Mesenteric fat pad (tissue), 1 donor: ENCODE measurements around the gene REC114. TPM values are rescaled to one million over a fixed set of nuclear protein-coding genes. Genes with fewer than 3 reads are reported as not detected.
"Not testable (repeated sequence)": the region's sequence is repeated elsewhere in the genome, so short reads cannot be mapped to it uniquely, and the experiment has no call there.

Experiments used
- DNase-seq: peaks from one replicate; pipeline ENCODE4 v3.0.0-alpha.2; 2020; ENCODE audit warnings: low spot score
- total RNA-seq: library from RNA; stranded (reverse); fragmentation: NEBNext Ultra II Directional; extraction: Animal tissue kit (Norgen Biotek cat#: 25700); gene quantifications from one replicate; pipeline ENCODE4 v1.2.1, GENCODE V29; 2021
- donor health status: DM: yes; HTN: yes; CAD: no.

REC114 gene
- total RNA-seq, 1 donor from 2014 or later, result not detected

DNA sequence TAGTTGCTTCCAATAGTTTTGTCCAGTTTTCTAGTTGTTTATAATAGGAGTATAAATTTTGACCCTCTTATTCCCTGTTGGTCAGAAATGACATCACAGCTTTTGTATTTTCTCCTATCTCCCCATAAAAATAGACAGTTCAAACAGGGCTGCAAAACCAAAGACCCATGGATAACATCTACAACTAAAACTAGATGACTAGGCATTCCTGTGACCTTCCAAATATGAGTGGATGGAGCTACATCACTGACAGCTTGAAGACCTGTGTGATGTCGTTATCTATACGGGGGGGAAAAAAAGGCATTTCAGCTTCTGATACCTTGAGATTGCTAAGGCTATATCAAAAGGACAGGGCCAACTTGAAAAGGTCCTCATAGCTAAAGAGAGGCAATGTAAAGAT lies 84.6 kb downstream of the REC114 start:
- no peak for DNase-seq

DNA sequence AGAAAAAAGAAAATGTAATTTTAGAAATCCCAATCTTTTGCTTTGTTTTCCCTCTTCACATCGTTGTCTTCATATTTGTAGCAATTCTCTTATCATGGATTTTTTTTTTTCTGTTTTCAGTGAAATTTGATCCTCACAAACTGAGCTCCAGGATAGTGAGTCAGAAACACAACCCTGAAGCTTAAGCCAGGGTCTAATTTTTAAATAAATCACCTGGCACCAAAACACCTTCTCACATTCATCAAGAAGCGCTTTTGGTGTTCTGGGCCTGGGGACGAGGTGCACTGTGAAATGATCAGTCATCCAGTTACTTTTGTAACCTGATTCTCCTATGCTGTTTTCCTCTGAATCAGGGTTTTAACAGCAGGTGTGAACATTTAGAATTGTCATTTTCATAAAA lies 87.7 kb downstream of the REC114 start:
- no peak for DNase-seq

DNA sequence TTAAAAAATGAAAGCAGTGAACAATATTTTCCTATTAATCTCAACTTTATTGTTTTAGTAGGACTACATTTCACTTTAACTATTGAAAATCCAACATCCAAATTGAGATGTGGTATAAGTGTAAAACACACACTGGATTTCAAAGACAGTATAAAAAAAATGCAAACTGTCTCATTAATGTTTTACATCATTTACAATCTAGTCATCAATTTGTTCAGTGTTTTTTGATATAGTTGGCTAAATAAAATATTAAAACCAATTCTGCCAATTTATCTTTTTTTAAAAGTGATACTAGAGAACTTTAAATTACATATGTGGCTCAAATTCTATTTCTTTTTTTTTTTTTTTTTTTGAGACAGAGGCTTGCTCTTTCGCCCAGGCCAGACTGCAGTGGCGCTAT lies 95.2 kb downstream of the REC114 start:
- DNase-seq, result no peak

DNA sequence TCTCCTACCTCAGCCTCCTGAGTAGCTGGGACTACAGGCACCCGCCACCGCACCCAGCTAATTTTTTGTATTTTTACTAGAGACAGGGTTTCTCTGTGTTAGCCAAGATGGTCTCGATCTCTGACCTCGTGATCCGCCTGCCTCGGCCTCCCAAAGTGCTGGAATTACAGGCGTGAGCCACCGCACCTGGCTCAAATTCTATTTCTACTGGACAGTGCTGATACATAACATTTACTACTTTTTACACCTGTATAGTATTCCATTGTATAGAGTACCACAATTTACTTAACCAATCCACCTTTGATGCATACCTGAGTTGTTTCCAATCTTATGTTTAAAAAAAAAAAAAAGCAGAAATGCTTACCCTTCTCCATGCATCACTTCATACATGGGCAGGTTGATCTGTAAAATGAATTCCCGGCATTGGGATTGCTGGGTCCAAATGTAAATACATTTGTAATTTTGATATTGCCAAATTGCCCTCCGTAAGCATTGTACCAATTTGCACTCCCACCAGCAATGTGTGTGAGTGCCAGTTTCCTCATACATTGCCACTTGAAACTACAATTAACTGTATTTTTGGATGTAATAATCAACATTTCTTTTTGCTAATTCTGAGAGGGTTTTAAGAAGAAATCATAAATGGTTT lies 95.7 kb downstream of the REC114 start:
- DNase-seq, result no peak

DNA sequence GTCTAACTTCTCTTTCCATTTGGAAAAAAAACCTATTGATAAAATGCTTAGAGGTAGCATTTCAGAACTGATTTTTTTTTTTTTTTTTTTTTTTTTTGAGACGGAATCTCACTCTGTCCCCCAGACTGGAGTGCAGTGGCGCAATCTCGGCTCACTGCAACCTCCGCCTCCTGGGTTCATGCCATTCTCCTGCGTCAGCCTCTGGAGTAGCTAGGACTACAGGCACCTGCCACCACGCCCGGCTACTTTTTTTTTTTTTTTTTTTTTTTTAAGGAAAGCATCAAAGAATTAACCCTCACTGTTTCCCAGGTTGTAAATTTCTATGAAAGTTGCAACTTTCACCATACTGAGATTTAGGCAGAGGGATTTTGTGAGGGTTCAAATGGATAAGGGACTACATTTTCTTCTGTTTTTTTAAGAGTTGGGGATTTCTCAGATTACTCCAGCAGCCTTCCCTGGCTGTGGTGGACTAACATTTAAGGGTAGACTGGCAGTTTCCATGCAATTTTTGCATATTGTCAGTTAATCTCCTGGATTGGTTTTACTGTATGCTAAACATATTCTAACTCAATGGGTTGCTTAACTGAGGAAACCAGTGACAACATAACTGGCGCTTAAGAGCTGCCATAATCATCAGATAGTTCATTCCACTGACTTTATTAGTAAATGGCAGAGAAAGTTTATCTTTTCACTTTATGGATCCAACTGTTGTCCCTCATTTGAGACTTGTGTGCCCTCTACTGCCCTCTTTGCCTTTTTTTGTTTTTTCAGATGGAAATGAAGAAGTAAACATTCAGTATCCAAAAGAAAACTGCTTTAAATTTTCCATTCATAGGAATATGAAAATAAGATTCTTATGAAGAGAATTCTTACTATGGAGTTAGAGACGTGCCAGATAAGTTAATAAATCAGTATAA lies 96.5 kb downstream of the REC114 start:
- no peak for DNase-seq

DNA sequence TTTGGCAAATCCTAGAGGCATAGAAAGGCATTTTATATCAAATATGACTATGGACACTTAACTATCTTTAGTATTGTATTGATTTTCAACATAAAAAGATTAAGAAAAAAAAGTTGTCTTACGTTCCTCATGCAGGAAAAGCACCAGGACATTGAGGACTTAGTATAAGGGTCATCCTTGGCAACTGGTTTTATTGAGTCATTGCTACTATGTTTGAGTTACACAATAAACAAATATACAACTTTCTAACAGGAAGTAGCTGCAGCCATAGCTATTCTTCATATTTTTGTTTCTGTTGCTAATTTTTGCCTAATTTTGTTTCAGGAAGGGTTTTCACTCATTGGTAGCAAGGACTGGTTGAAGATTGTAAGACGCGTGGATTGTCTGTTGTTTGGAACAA lies 97.2 kb downstream of the REC114 start:
- DNase-seq, result no peak

DNA sequence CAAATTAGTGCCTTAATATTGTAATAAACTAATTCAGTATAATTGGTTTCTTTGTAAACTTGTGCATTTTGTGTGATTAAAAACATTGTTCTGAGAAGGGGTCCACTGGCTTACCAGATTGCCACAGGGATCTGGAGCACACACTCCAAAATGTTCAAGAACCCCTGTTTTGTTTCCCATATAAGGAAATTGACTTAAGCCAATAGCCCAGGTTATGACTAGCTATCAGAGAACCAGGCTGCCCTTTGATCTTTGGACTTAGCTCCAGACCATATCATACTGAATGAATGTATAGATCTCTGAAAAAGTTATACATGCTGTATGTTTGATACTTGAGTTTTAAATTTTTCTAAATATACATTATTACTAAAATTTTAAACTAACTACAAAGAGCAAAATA lies 98.5 kb downstream of the REC114 start:
- no peak for DNase-seq

DNA sequence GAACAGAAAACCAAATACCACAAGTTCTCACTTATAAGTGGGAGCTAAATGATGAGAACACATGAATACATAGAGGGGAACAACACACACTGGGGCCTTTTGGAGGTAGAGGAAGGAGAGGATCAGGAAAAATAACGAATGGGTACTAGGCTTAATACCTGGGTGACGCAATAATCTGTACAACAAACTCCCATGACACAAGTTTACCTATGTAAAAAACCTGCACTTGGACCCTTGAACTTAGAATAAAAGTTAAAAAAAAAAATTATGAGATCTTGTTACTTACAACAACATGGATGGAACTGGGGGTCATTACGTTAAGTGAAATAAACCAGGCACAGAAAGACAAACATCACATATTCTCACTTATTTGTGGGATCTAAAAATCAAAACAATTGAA lies 106.0 kb downstream of the REC114 start:
- DNase-seq, result not testable (repeated sequence)

DNA sequence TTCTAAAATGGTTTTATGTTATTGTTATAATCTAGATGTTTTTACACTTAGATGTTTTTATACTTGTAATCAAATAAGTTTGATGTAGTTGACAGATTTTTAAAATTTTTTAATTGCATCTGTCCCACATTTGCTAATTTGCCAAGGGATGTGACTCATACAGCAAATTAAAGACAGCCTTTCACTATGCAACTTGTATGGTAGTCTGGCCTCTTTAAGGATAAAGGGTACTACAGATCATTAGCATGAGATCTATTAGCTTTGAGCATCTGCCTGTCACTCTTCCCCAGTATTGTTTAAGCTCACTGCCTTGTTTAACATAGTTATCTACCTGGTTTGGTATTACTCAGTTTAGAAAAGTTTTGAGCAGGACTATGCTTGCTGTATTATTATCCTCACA lies 107.2 kb downstream of the REC114 start:
- DNase-seq, result no peak

DNA sequence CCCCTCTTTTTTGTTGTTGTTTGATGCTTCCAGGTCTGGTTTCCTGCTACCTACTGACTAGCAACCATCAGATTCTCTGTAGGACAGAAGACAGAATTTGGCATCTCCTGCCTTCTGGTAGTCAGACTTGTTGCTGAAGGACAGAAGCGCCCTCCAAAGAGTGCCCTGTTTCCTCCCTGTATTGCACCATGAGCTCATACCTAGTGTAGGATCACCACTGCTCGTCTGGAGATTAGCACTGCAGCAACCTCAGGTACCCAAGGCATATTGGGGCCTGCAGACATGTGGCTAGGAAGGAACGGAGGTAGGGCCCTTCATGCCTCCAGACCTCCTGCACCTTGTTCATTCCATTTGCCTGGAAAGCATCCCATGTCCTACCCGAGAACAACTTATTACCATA lies 112.1 kb downstream of the REC114 start:
- no peak for DNase-seq

DNA sequence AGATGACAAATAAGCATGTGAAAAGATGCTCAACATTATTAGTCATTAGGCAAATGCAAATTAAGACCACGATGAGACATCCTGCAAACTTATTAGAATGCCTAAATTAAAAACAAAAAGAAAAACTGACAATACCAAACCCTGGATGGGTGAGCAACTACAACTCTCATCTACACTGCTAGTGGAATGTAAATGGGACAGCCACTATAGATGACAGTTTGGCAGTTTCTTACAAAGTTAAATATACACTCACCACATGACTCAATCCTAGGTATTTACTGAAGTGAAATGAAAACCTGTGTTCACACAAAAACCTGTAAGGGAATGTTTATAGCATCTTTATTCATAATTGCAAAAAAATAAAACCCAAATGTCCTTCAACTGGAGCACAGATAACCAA lies 115.6 kb downstream of the REC114 start:
- DNase-seq, result no peak

DNA sequence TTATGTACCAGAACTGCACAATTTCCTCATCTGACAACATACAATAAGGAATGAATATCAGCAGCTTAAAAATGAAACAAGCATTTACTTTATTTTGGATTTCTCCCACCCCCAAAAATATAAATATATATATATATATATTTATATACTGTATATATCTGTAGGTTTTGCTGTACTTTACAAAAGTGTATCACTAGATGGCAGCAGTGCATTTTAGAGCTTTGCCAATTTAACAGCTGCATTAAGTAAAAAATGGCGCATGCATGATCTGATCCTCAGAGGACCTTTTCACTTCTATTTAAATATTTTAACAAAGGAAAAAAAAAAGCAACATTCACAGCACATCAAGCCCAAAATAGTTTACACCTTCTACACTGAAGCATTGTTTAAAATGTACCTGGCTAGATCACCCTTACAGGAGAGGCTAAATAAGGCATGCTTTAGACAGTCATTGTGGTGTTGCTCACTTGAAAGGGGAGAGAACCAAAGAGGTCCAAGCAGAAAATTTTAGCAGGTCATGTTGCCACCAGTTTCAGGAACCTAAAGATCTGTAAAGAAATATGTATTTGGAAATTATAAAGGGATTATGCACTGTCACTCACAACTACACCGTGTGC lies 117.6 kb downstream of the REC114 start:
- no peak for DNase-seq

DNA sequence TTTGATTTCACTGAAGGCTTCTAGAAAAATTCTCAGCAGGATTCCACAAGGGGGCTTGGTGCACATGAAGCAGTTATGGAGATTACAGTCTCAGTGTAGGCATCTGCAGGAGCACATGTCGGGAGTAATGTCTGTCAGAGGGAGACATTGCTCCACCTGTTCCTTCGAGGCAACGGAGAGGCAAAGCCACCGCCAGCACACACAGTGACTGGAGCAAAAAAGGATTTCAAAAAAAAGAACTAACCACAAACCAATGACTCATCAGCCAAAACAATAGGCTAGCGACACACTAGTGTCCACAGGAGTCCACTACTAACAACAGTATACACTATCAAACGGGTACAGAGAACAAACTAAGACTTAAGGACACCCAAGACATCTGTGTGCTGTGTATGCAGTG lies 121.3 kb downstream of the REC114 start:
- DNase-seq, result no peak

DNA sequence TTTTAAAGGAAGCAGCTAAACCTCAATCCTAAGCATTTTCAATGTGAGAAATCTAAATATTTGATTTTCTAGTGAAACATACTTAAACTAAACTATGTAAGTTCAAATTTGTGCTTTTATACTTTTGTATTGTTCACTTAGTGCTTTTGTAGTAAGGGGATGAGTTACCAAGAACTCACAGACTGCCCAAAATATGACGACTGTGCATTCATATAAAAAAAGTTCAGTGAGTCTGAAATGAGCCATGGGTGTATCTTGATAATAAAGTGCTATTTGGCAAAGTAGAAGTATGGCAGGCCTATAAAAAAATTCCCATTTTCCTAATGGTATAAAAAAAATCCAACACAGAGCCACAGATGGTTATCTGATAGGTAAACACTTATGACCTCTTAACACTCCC lies 124.1 kb downstream of the REC114 start:
- DNase-seq, result no peak

DNA sequence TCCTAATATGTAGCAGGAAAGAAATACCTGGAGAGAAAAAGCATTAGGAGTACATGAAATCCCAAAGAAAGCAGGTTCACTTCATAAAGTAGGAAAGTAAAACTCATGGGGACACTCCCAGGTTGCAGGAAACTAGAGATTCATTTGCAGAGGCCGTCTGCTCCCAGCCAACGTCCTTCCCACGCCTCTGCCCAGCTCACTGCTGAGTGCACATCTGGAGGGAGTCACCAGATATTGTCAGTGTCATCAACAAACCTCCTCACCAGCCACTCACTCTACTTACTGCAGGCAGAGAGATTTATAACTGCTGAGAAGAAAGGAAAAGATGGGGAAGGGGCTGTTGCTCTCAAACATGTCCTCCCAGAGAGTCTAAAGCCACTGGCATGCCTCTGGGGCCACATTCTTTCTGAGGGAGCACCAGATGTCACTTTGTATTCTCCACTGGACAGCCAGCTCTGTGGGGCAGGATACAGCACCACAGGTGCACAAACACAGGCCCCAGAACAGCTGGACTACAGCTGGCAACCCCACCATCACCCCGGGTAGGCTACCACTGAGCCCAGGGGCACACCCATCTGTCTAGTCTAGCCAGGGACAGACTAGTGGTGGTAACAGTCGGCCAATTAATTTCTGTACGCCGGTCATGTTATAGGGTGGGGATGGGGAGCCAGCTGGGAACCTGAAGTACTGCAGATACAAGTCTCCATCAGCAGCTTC lies 125.8 kb downstream of the REC114 start:
- no peak for DNase-seq

DNA sequence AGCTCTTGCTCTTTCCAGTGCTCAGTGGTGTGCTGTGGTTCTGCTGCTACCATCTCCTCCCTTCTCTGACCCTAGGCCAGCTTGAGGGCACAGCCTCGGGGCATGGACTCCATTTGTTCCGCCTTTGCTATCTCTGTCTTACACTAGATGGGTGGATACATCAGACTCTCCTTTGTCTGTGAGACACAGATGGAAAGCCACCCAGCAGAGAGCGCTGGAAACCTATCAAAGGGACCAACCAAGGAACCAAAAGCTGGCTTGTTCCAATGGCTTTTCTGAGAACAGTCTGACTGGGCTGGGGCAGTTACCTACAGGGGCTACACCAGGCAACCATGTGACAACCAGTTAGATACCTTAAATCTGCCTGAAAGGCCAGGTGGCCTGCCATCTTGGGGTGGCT lies 126.4 kb downstream of the REC114 start:
- DNase-seq, result no peak

DNA sequence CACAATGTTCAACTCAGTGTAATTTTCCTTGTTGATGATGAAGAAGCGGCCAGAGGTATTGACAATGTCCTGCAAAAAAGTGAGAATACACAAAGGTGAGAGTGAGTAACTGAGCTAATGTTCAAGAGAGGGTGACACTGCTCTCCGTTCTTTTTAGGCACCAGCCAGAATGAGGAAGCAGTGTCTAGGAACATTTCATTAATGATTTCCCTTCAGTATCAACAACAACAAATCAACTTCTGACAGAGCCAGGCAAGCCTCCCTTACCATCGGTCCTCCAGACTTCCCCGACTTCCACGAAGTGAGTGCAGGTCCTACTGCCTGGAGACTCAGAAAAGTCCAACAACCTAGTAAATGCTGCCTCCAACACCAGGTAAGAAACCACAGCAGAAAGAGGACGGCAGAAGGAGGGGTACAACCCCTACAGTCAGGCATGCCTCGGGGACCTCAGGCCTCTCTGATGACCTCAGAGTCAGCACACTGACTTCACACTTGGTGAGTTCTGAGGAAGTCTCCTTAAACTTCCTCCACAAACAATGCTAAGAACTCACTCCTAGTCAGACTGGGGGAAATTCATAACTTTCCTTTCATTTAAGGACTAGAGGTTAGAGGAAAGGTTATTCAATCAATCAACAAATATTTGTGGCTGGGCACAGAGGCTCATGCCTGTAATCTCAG lies 127.5 kb downstream of the REC114 start:
- no peak for DNase-seq

DNA sequence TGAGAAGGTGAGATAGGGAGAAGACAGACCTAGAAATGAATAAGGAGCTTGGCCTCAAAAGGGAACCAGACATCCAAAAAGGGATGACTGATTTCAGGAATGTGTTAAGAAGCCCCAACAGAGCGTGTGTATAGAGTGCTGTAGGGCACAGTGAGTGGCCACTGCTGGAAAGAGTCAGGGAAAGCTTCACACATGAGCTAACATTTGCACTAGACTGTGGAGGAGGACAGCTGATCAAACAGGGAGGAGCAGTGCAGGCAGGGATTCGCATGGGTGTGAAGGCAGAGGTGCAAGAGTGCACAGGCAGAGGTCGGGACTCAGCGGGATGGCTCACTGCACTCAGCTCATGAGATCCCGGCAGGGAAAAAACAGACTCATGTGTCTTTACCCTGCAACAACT lies 128.4 kb downstream of the REC114 start:
- no peak for DNase-seq

DNA sequence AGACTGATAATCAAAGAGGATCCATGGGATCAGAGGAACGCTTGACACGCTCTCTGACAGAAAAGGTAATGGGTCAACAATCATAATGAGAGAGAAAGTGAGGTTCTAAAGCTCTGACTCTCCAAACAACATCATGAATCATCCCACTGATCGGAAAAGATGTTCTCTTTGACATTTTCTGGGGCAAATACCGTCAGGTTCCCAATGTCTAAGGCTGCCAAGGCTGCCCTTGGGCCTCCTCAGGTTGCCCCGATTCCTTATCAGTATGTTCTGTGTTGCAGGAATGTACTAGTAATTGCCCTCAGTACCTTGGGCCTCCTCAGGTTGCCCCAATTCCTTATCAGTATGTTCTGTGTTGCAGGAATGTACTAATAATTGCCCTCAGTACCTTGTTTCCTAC lies 129.3 kb downstream of the REC114 start:
- DNase-seq, result no peak

DNA sequence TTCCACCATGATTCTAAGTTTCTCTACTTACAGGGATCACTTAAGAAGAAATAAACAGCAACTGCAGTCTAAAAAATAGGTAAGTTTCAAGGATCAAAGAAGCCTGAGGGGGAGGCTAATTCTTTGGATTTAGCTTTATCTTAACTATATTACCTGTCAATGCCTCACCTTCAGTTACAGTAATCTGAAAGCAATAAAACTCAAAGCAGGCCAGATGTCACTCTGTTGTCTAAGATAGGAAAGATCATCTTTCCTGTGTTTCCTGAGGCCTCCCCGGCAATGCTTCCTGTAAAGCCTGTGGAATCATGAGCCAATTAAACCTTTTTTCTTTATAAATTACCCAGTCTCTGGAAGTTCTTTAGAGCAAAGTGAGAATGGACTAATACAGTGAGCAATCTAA lies 130.1 kb downstream of the REC114 start:
- no peak for DNase-seq

DNA sequence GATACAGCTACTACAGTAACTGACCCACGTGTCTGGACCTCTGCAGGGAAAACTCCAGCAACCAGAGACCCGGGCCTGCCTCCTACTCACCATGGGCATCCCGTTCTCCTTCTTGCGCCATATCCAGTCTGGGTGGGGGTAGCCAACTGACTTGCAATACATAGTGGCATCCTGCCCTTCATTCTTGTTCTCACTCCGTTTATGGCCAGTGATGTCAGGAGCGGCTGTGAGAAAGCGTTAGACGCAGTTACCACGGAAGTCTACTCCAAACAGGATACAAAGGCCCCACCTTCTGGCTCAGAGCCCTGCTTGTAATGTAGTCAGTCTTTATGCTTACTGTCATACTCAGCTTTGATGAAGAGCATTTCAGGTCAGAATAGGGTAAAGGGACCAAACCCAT lies 130.6 kb downstream of the REC114 start:
- no peak for DNase-seq
